ENCODE measurements around the gene CFTR.

GRCh38 chr7:117564080-117564479 is 84.3 kb downstream of the CFTR start:
- TF ChIP-seq EZH2 (IDR thresholded peaks at IDR 0.05; ENCODE audit: borderline replicate concordance, low read length): no peak
- TF ChIP-seq CTCF (IDR thresholded peaks at IDR 0.05; ENCODE audit: low read length): no peak

Measured in OCI-LY1 (cell line).